IPS-15b (cell line): Measurements from ENCODE around the gene SPRR1B.
"Not testable (repeated sequence)": the region's sequence is repeated elsewhere in the genome, so short reads cannot be mapped to it uniquely, and the experiment has no call there.

Experiments used
- H3K27me3 ChIP-seq: one replicate; pipeline ENCODE4 v1.6.1; 2013; ENCODE audit warnings: low read length; ENCODE audit not compliant: control insufficient read depth, insufficient read depth
- H3K36me3 ChIP-seq: one replicate; pipeline ENCODE4 v1.6.1; 2013; ENCODE audit warnings: low read length; ENCODE audit not compliant: control insufficient read depth, insufficient read depth
- H3K4me1 ChIP-seq: one replicate; pipeline ENCODE4 v1.6.1; 2013; ENCODE audit warnings: mild to moderate bottlenecking, low read length; ENCODE audit not compliant: control insufficient read depth, insufficient read depth
- H3K4me3 ChIP-seq: one replicate; pipeline ENCODE4 v1.5.1; 2013; ENCODE audit warnings: low read depth, low read length
- H3K9ac ChIP-seq: one replicate; pipeline ENCODE4 v1.6.1; 2013; ENCODE audit warnings: low read depth, mild to moderate bottlenecking, low read length
- H3K9me3 ChIP-seq: one replicate; pipeline ENCODE4 v1.6.1; 2013; ENCODE audit warnings: mild to moderate bottlenecking, low read length; ENCODE audit not compliant: control insufficient read depth, insufficient read depth

The SPRR1B gene

DNA sequence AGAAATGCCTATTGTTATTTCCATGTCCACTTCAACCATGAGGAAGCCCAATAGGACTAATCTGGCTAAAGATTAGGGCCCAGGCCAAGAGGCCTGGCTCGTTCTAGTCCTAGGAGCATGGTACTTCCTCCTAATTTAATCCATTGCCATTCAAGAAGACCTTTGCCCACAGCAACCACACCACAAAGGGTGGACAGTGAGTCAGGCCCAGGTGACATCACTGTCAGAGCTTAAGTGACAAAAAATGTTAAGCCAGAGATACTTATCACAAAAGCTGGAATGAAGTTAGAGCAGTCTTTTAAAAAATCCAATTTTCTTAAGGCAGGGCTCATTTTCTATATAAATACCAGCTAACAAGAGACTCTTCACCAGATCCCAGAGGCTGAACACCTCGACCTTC lies 29.6 kb upstream of the SPRR1B start, which contains the start of gene SPRR3:
SPRR3 (plus strand) TSS at position 368 of the 400 bp plus-strand sequence. CDS start 1,272 bp downstream, outside the sequence.
- H3K27me3 ChIP-seq = peaks cover 2% of the 10 kb centered on the region
- no peaks in the 10 kb centered on the region for H3K4me1 ChIP-seq
- H3K4me3 ChIP-seq = no peak within 1 kb of the TSS
- no peak within 1 kb of the TSS for H3K9ac ChIP-seq
- no peaks in the 10 kb centered on the region for H3K36me3 ChIP-seq
- H3K9me3 ChIP-seq = no peaks in the 10 kb centered on the region

DNA sequence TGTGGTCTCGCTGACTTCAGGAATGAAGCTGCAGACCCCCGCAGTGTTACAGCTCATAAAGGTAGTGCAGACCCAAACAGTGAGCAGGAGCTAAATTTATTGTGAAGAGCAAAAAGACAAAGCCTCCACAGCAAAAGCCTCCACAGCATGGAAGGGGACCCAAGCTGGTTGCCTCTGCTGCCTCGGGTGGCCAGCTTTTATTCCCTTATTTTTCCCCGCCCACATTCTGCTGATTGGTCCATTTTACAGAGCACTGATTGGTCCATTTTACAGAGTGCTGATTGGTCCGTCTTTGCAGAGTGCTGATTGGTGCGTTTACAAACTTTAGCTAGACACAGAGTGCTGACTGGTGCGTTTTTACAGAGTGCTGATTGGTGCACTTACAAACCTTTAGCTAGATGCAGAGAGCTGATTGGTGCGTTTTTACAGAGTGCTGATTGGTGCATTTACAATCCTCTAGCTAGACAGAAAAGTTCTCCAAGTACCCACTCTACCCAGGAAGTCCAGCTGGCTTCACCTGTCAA lies 19.7 kb upstream of the SPRR1B start:
- H3K9ac ChIP-seq, H3K4me1 ChIP-seq, H3K36me3 ChIP-seq, H3K27me3 ChIP-seq, H3K4me3 ChIP-seq, H3K9me3 ChIP-seq: not testable (repeated sequence)

GRCh38 chr1:153021829-153022228 lies 9.2 kb upstream of the SPRR1B start:
- not testable (repeated sequence) for H3K4me1 ChIP-seq, H3K4me3 ChIP-seq, H3K9ac ChIP-seq, H3K9me3 ChIP-seq, H3K36me3 ChIP-seq, H3K27me3 ChIP-seq

DNA sequence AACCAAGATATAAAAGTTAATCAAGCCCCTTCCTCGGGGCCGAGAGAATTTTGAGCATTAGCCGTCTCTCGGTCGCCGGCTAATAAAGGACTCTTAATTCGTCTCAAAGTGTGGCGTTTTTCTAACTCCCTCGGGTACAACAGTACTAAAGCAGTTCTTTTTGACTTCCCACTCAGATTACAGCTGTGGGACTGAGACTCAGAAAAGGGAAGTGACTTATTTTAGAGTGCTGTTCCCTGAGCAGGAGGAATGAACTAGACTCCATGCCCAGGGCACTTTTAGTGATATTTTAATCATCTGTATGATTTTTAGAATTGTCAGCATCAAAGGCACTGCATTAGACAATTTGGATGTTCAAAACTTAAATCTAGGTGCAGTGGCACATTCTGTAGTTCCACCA lies 8.7 kb upstream of the SPRR1B start:
- not testable (repeated sequence) for H3K36me3 ChIP-seq, H3K4me3 ChIP-seq, H3K9ac ChIP-seq, H3K9me3 ChIP-seq, H3K27me3 ChIP-seq, H3K4me1 ChIP-seq

- H3K36me3 ChIP-seq = no peaks in the 10 kb centered on the region
- H3K4me1 ChIP-seq = peaks cover 5% of the 10 kb centered on the region
Observed at GRCh38 chr1:153023109-153023508, 7.9 kb upstream of the SPRR1B start.

GRCh38 chr1:153024413-153024812 lies 6.6 kb upstream of the SPRR1B start:
- Histone ChIP-seq H3K9me3 (no peaks in the 10 kb centered on the region), H3K27me3 (no peaks in the 10 kb centered on the region), H3K36me3 (no peaks in the 10 kb centered on the region), H3K4me1 (peaks cover 5% of the 10 kb centered on the region), H3K4me3 (no peak overlapping the region), H3K9ac (no peak overlapping the region)

More at GRCh38 chr1:153023109-153023508, 7.9 kb upstream of the SPRR1B start:
- Histone ChIP-seq H3K27me3 (no peaks in the 10 kb centered on the region), H3K9ac (no peak overlapping the region), H3K9me3 (no peaks in the 10 kb centered on the region), H3K4me3 (no peak overlapping the region)

- Histone ChIP-seq H3K4me3 (no peak overlapping the region), H3K4me1 (peaks cover 5% of the 10 kb centered on the region), H3K36me3 (no peaks in the 10 kb centered on the region), H3K9me3 (no peaks in the 10 kb centered on the region), H3K27me3 (no peaks in the 10 kb centered on the region), H3K9ac (no peak overlapping the region)
Observed at GRCh38 chr1:153025797-153026196, 5.2 kb upstream of the SPRR1B start.

- H3K36me3 ChIP-seq = no peaks in the 10 kb centered on the region
- H3K4me1 ChIP-seq = no peaks in the 10 kb centered on the region
- no peak overlapping the region for H3K4me3 ChIP-seq
- H3K27me3 ChIP-seq = no peaks in the 10 kb centered on the region
- H3K9ac ChIP-seq = no peak overlapping the region
- H3K9me3 ChIP-seq = no peaks in the 10 kb centered on the region
Observed at GRCh38 chr1:153028766-153029165, 2.2 kb upstream of the SPRR1B start.

DNA sequence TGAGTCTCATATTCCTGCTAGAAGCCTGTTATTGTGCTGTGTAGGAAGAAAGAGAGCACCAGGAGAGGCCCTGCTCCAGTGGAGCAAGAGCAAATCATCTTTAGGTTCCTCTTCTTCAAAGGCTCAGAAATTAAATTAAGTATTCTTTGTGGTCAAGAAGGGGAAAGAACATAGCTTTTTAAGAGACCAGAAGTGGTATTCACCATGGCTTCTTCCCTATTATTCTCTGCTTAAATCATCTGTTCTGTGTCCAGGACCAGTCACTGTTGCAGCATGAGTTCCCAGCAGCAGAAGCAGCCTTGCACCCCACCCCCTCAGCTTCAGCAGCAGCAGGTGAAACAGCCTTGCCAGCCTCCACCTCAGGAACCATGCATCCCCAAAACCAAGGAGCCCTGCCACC lies 1.1 kb downstream of the SPRR1B start:
- no peaks in the 10 kb centered on the region for H3K27me3 ChIP-seq
- no peaks in the 10 kb centered on the region for H3K4me1 ChIP-seq
- H3K9me3 ChIP-seq = no peaks in the 10 kb centered on the region
- no peak overlapping the region for H3K4me3 ChIP-seq
- no peak overlapping the region for H3K9ac ChIP-seq
- no peaks in the 10 kb centered on the region for H3K36me3 ChIP-seq

DNA sequence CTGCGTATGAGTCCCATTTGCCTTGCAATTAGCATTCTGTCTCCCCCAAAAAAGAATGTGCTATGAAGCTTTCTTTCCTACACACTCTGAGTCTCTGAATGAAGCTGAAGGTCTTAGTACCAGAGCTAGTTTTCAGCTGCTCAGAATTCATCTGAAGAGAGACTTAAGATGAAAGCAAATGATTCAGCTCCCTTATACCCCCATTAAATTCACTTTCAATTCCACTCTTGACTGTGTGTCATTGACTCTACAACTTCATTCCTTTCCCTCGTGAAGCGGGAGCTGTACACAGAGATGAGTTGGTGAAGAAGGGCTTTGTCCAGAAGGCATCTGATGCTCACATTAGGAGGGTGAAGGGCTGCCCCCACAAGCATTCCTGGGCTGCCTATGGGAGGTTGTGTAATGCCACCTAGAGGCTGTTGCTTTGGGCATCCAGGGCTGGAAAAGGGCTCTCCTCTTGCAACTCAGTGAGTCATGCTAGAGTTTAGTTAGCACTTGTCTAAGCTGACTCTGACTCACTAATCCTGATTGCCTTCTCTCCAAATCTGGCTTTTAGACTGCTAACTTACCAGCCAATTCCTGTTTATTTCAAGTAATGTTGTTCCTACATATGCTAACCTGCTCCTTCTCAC lies 1.8 kb downstream of the SPRR1B start:
- Histone ChIP-seq H3K9ac (no peak overlapping the region), H3K36me3 (no peaks in the 10 kb centered on the region), H3K27me3 (no peaks in the 10 kb centered on the region), H3K4me1 (no peaks in the 10 kb centered on the region), H3K9me3 (no peaks in the 10 kb centered on the region), H3K4me3 (no peak overlapping the region)

DNA sequence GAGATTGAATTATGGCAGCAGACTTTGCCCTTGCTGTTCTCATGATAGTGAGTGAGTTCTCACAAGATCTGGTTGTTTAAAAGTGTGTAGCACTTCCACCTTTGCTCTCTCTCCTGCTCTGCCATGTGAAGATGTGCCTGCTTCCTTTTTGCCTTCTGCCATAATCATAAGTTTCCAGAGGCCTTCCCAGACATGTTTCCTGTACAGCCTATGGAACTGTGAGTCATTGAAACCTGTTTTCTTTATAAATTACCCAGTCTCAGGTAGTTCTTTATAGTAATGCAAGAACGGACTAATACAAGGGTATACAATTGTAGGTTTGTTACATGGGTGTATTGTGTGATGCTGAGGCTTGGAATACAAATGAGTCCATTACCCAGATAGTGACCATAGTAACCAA lies 4.2 kb downstream of the SPRR1B start:
- Histone ChIP-seq H3K9me3 (no peaks in the 10 kb centered on the region), H3K9ac (no peak overlapping the region), H3K4me1 (no peaks in the 10 kb centered on the region), H3K4me3 (no peak overlapping the region), H3K27me3 (no peaks in the 10 kb centered on the region), H3K36me3 (no peaks in the 10 kb centered on the region)

- H3K4me3 ChIP-seq = no peak within 1 kb of the TSS
- H3K9me3 ChIP-seq = no peaks in the 10 kb centered on the region
- H3K27me3 ChIP-seq = no peaks in the 10 kb centered on the region
- H3K4me1 ChIP-seq = no peaks in the 10 kb centered on the region
- no peaks in the 10 kb centered on the region for H3K36me3 ChIP-seq
- H3K9ac ChIP-seq = no peak within 1 kb of the TSS
Observed at GRCh38 chr1:153040950-153041631, 10.1 kb downstream of the SPRR1B start, which contains the start of gene SPRR2D. Gene SPRR2D (minus strand): TSS chr1:153041120. CDS start chr1:153040346, 774 bp downstream.
